ENCODE measurements around the gene AOAH. TPM values are rescaled to one million over a fixed set of nuclear protein-coding genes. Genes with fewer than 3 reads are reported as not detected.

AOAH gene
- total and polyA plus RNA-seq, 8 donors = 1.6 to 35.8 (median 4.3) TPM; not detected in 1

- 50 to 62% (median 54%) methylated on average over 3 of the region's 3 CpGs for WGBS, 5 donors
Observed at GRCh38 chr7:36653008-36653662, 71.2 kb downstream of the AOAH start.

GRCh38 chr7:36652431-36652830 is 71.9 kb downstream of the AOAH start:
- Histone ChIP-seq H3K4me3 (no peak overlapping the region), H3K27ac (no peak overlapping the region), H3K9me3 (no peaks in the 10 kb centered on the region), H3K36me3 (no peaks in the 10 kb centered on the region), H3K27me3 (no peaks in the 10 kb centered on the region), H3K4me1 (peaks cover 0 to 2% (median 0%) of the 10 kb centered on the region in 4 donors)
- no peak for DNase-seq
- intact Hi-C loops (cut with DNase I; ENCODE audit: low total_unique reads) = no loop called here
- WGBS, 5 donors = 80 to 91% (median 86%) methylated on average over 5 of the region's 5 CpGs
- TF ChIP-seq EP300 (IDR thresholded peaks at IDR 0.05) (no peak), POLR2AphosphoS5 (IDR thresholded peaks at IDR 0.05) (no peak), POLR2A (IDR thresholded peaks at IDR 0.05) (no peak), CTCF (IDR thresholded peaks at IDR 0.05) (no peak)

More at GRCh38 chr7:36653008-36653662, 71.2 kb downstream of the AOAH start:
- Histone ChIP-seq H3K27ac (no peak overlapping the region), H3K4me3 (no peak overlapping the region), H3K4me1 (peaks cover 0 to 2% (median 0%) of the 10 kb centered on the region in 4 donors), H3K9me3 (no peaks in the 10 kb centered on the region), H3K36me3 (no peaks in the 10 kb centered on the region), H3K27me3 (no peaks in the 10 kb centered on the region)
- intact Hi-C loops (cut with DNase I; ENCODE audit: low total_unique reads) = no loop called here
- no peak for TF ChIP-seq POLR2AphosphoS5 (IDR thresholded peaks at IDR 0.05)
- no peak for TF ChIP-seq CTCF (IDR thresholded peaks at IDR 0.05)
- no peak for TF ChIP-seq EP300 (IDR thresholded peaks at IDR 0.05)
- TF ChIP-seq POLR2A (IDR thresholded peaks at IDR 0.05) = no peak
- DNase-seq = peak in 1 of 2 donors; percentile 34

GRCh38 chr7:36651404-36651803 is 72.9 kb downstream of the AOAH start:
- WGBS, 5 donors = 65 to 74% (median 68%) methylated on average over 2 of the region's 2 CpGs
- no peaks in the 10 kb centered on the region for H3K27me3 ChIP-seq
- no peaks in the 10 kb centered on the region for H3K9me3 ChIP-seq
- DNase-seq = no peak
- H3K4me1 ChIP-seq = no peaks in the 10 kb centered on the region
- H3K27ac ChIP-seq = no peak overlapping the region
- H3K36me3 ChIP-seq = no peaks in the 10 kb centered on the region
- TF ChIP-seq POLR2AphosphoS5 (IDR thresholded peaks at IDR 0.05) (no peak), POLR2A (IDR thresholded peaks at IDR 0.05) (no peak), EP300 (IDR thresholded peaks at IDR 0.05) (no peak), CTCF (IDR thresholded peaks at IDR 0.05) (no peak)
- no peak overlapping the region for H3K4me3 ChIP-seq
- intact Hi-C loops (cut with DNase I; ENCODE audit: low total_unique reads) = no loop called here

GRCh38 chr7:36650766-36651312 is 73.5 kb downstream of the AOAH start:
- DNase-seq = no peak
- Histone ChIP-seq H3K36me3 (no peaks in the 10 kb centered on the region), H3K27me3 (no peaks in the 10 kb centered on the region), H3K27ac (no peak overlapping the region), H3K9me3 (no peaks in the 10 kb centered on the region), H3K4me1 (no peaks in the 10 kb centered on the region), H3K4me3 (no peak overlapping the region)
- TF ChIP-seq CTCF (IDR thresholded peaks at IDR 0.05) = no peak
- no peak for TF ChIP-seq EP300 (IDR thresholded peaks at IDR 0.05)
- WGBS, 5 donors = 70 to 83% (median 80%) methylated on average over 7 of the region's 7 CpGs
- intact Hi-C loops (cut with DNase I; ENCODE audit: low total_unique reads) = no loop called here
